ENCODE measurements around the gene ADAMTS2. TPM values are rescaled to one million over a fixed set of nuclear protein-coding genes. Genes with fewer than 3 reads are reported as not detected.

The ADAMTS2 gene
- polyA plus RNA-seq, 3 donors = 0.74 to 2.3 TPM; not detected in 1

DNA sequence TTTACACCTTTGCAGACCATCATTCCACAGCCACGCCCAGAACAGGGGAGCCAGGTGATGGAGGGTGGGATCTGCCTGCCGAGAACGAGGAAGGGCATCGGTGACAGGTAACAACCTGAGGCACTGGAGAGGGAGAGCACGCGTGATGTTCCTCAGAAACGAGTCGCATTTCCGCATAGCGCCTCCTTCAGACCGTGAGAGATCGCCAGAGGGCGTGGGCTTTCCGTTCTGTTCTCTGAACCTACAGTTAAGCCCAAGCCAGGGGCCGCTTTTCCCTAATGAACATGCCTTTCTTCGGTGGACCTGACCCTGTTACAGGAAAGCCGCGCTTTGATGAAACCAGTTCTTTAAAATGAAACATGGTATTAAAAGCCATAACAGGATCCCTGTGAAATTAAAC is 17.1 kb upstream of the ADAMTS2 start:
- H3K9me3 ChIP-seq (replicated peaks in 1 of 2; ENCODE audit: control insufficient read depth in 1 of 2, insufficient read depth in 1 of 2, low read length in 2 of 2) = peaks cover 0 to 18% of the 10 kb centered on the region in 2 donors
- no peaks in the 10 kb centered on the region for H3K36me3 ChIP-seq (replicated peaks in 1 of 2; ENCODE audit: control insufficient read depth in 1 of 2, insufficient read depth in 2 of 2, low read length in 2 of 2)
- no peaks in the 10 kb centered on the region for H3K36me3 Mint-ChIP-seq
- peaks cover 8 to 15% of the 10 kb centered on the region in 2 donors for H3K4me1 ChIP-seq (ENCODE audit: control insufficient read depth in 1 of 2, insufficient read depth in 2 of 2, low read length in 2 of 2)
- H3K4me3 Mint-ChIP-seq = no peak overlapping the region
- no peaks in the 10 kb centered on the region for H3K79me2 ChIP-seq (ENCODE audit: insufficient read depth, low read length)
- WGBS (ENCODE audit: insufficient coverage) = 83% methylated on average over 17 of the region's 18 CpGs
- no peak overlapping the region for H3K4me2 ChIP-seq (replicated peaks; ENCODE audit: extremely low read depth, low read length, poor library complexity, severe bottlenecking)
- TF ChIP-seq, protein P1, sequence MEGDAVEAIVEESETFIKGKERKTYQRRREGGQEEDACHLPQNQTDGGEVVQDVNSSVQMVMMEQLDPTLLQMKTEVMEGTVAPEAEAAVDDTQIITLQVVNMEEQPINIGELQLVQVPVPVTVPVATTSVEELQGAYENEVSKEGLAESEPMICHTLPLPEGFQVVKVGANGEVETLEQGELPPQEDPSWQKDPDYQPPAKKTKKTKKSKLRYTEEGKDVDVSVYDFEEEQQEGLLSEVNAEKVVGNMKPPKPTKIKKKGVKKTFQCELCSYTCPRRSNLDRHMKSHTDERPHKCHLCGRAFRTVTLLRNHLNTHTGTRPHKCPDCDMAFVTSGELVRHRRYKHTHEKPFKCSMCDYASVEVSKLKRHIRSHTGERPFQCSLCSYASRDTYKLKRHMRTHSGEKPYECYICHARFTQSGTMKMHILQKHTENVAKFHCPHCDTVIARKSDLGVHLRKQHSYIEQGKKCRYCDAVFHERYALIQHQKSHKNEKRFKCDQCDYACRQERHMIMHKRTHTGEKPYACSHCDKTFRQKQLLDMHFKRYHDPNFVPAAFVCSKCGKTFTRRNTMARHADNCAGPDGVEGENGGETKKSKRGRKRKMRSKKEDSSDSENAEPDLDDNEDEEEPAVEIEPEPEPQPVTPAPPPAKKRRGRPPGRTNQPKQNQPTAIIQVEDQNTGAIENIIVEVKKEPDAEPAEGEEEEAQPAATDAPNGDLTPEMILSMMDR (IDR thresholded peaks at IDR 0.05) = no peak
- no peak overlapping the region for H3K4me3 ChIP-seq (replicated peaks in 1 of 3; ENCODE audit: low read depth in 2 of 3, low read length in 3 of 3)
- intact Hi-C loops (cut with micrococcal nuclease) = no loop called here
- no peak overlapping the region for H3K9ac ChIP-seq (ENCODE audit: insufficient read depth, low read length, poor library complexity, severe bottlenecking)
- H3K27ac Mint-ChIP-seq = no peak overlapping the region
- DNase-seq = no peak
- H3K4me1 Mint-ChIP-seq = peaks cover 20% of the 10 kb centered on the region
- peaks cover 0 to 10% (median 5%) of the 10 kb centered on the region in 3 donors for H3K27me3 Mint-ChIP-seq (ENCODE audit: low read depth in 3 of 3)
- peaks cover 7 to 25% (median 14%) of the 10 kb centered on the region in 7 donors for H3K9me3 Mint-ChIP-seq
- H2AFZ ChIP-seq (ENCODE audit: insufficient read depth, low read depth, low read length, poor library complexity, severe bottlenecking) = no peak overlapping the region
- no peaks in the 10 kb centered on the region for H3K27me3 ChIP-seq (ENCODE audit: control insufficient read depth in 2 of 2, insufficient read depth in 2 of 2, low read length in 2 of 2)
- no peaks in the 10 kb centered on the region for H4K20me1 ChIP-seq (ENCODE audit: insufficient read depth, low read length)
- H3K27ac ChIP-seq (ENCODE audit: low read depth in 1 of 2, low read length in 2 of 2) = no peak overlapping the region

DNA sequence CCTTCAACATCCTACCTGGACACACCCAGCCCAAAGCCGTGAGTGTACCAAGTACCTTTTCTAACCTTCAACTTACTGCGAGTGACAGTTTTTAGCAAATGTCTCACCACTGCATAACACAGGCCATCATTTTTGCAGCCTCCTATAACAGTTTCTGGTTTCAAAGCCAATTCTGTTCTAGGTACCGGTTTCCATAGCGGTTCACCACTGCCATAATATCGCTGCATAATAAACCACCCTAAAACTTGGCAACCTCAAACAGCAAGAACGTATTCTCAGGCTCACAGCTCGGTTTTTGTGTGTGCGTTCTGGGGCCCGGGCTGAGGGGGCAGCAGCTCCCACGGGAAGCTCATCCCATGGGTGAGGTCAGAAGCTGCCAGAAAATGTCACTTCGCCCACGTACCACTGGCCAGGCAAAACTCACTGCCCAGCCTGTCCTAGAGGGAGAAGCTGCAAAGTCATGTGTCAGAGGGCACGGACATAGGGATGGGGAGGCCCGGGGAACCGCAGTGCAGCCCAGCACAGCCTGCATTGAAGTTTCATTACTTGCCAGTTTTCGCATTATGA is 15.9 kb upstream of the ADAMTS2 start:
- no peak overlapping the region for H2AFZ ChIP-seq (ENCODE audit: insufficient read depth, low read depth, low read length, poor library complexity, severe bottlenecking)
- no peak for DNase-seq
- Mint-ChIP-seq H3K4me3 (no peak overlapping the region), H3K4me1 (peaks cover 32% of the 10 kb centered on the region), H3K27ac (no peak overlapping the region), H3K36me3 (no peaks in the 10 kb centered on the region), H3K27me3 (ENCODE audit: low read depth in 3 of 3) (peaks cover 0 to 9% (median 4%) of the 10 kb centered on the region in 3 donors), H3K9me3 (peaks cover 7 to 25% (median 14%) of the 10 kb centered on the region in 7 donors)
- peaks cover 19 to 27% of the 10 kb centered on the region in 2 donors for H3K4me1 ChIP-seq (ENCODE audit: control insufficient read depth in 1 of 2, insufficient read depth in 2 of 2, low read length in 2 of 2)
- no peaks in the 10 kb centered on the region for H4K20me1 ChIP-seq (ENCODE audit: insufficient read depth, low read length)
- H3K4me3 ChIP-seq (replicated peaks in 1 of 3; ENCODE audit: low read depth in 2 of 3, low read length in 3 of 3) = no peak overlapping the region
- H3K9ac ChIP-seq (ENCODE audit: insufficient read depth, low read length, poor library complexity, severe bottlenecking) = no peak overlapping the region
- no peak overlapping the region for H3K4me2 ChIP-seq (replicated peaks; ENCODE audit: extremely low read depth, low read length, poor library complexity, severe bottlenecking)
- no peaks in the 10 kb centered on the region for H3K27me3 ChIP-seq (ENCODE audit: control insufficient read depth in 2 of 2, insufficient read depth in 2 of 2, low read length in 2 of 2)
- H3K27ac ChIP-seq (ENCODE audit: low read depth in 1 of 2, low read length in 2 of 2) = no peak overlapping the region
- H3K36me3 ChIP-seq (replicated peaks in 1 of 2; ENCODE audit: control insufficient read depth in 1 of 2, insufficient read depth in 2 of 2, low read length in 2 of 2) = no peaks in the 10 kb centered on the region
- peaks cover 0 to 18% of the 10 kb centered on the region in 2 donors for H3K9me3 ChIP-seq (replicated peaks in 1 of 2; ENCODE audit: control insufficient read depth in 1 of 2, insufficient read depth in 1 of 2, low read length in 2 of 2)
- 85% methylated on average over 16 of the region's 16 CpGs for WGBS (ENCODE audit: insufficient coverage)
- no peaks in the 10 kb centered on the region for H3K79me2 ChIP-seq (ENCODE audit: insufficient read depth, low read length)
- intact Hi-C loops (cut with micrococcal nuclease) = no loop called here
- TF ChIP-seq, protein P1 (IDR thresholded peaks at IDR 0.05) = no peak
